PC-3 (cell line): ENCODE data around the gene HRH2.

Experiments
- CTCF ChIP-seq: fragments of 300-600 bp; sonication (generic); conservative IDR thresholded peaks from 2 replicates; pipeline ENCODE4 v1.5.1; 2017; ENCODE audit warnings: antibody characterized with exemption, low read depth, mild to moderate bottlenecking, low read length
- EZH2 ChIP-seq: fragments of 300-600 bp; sonication (generic); IDR thresholded peaks from one replicate; pipeline ENCODE4 v1.6.1; 2017; ENCODE audit warnings: antibody characterized with exemption, mild to moderate bottlenecking, low read length; ENCODE audit not compliant: unreplicated experiment
- EZH2phosphoT487 ChIP-seq: fragments of 300-600 bp; sonication (generic); IDR thresholded peaks from 2 replicates; pipeline ENCODE4 v1.6.1; 2018; ENCODE audit warnings: mild to moderate bottlenecking, antibody characterized with exemption, low read length, borderline replicate concordance

- TF ChIP-seq EZH2 (no peak), CTCF (no peak), EZH2phosphoT487 (no peak)
These were observed 17.0 kb downstream of the HRH2 start for GRCh38 chr5:175674731-175675346.
